ENCODE measurements around the gene ANKMY2.

GRCh38 chr7:16668049-16668858, 22.7 kb upstream of the ANKMY2 start:
- TF ChIP-seq POLR2A (IDR thresholded peaks at IDR 0.05) (no peak), CTCF (IDR thresholded peaks at IDR 0.05) (no peak)
